Lower leg skin (tissue), 3 donors: Measurements from ENCODE around the gene MRPS5.

Source experiments
- CTCF ChIP-seq, 3 donors: fragments of 450-650 bp; IDR thresholded peaks; one replicate each; pipeline ENCODE4 v1.5.1; 2016; ENCODE audit warnings: antibody characterized with exemption in 3 of 3, mild to moderate bottlenecking in 3 of 3, moderate library complexity in 2 of 3
- POLR2A ChIP-seq, 2 donors: fragments of 450-650 bp; IDR thresholded peaks; one replicate each; pipeline ENCODE4 v1.6.1; 2016 to 2017; ENCODE audit warnings: antibody characterized with exemption in 2 of 2, mild to moderate bottlenecking in 1 of 2, moderate library complexity in 1 of 2

- TF ChIP-seq CTCF (IDR thresholded peaks at IDR 0.05) (no peak), POLR2A (IDR thresholded peaks at IDR 0.05) (no peak)
Observed at GRCh38 chr2:95046371-95047112, 75.1 kb downstream of the MRPS5 start.
